Upper lobe of left lung (tissue), 6 donors: ENCODE measurements around the gene MAGI2. TPM values are rescaled to one million over a fixed set of nuclear protein-coding genes. Genes with fewer than 3 reads are reported as not detected.

ENCODE experiments used
- ATAC-seq, 2 donors: fragments of 200-7000 bp; cut with Tn5 transposase; one replicate each; pipeline ENCODE4 v1.9.1; 2022; ENCODE audit warnings: mild to moderate bottlenecking in 2 of 2, moderate library complexity in 2 of 2; ENCODE audit not compliant: low FRiP score in 2 of 2
- DNase-seq, 2 donors: peaks; one replicate each; pipeline ENCODE4 v3.0.0-alpha.2; 2019 to 2020
- H3K27ac ChIP-seq, 4 donors: fragments of 200-600 bp; sonication (generic); one replicate each; pipeline ENCODE4 v1.5.1; 2016 to 2019
- H3K27me3 ChIP-seq, 4 donors: fragments of 200-600 bp; sonication (generic); one replicate each; pipeline ENCODE4 v1.5.1; 2017 to 2019
- H3K36me3 ChIP-seq, 4 donors: fragments of 200-600 bp; sonication (generic); one replicate each; pipeline ENCODE4 v1.5.1; 2016 to 2019
- H3K4me1 ChIP-seq, 4 donors: fragments of 200-600 bp; sonication (generic); one replicate each; pipeline ENCODE4 v1.5.1; 2018 to 2019
- H3K4me3 ChIP-seq, 4 donors: fragments of 200-600 bp; sonication (generic); one replicate each; pipeline ENCODE4 v1.5.1; 2017 to 2019; ENCODE audit warnings: mild to moderate bottlenecking in 2 of 4, moderate library complexity in 1 of 4
- H3K9me3 ChIP-seq, 4 donors: fragments of 200-600 bp; sonication (generic); one replicate each; pipeline ENCODE4 v1.5.1; 2018 to 2019
- CTCF ChIP-seq, 6 experiments: fragments of 450-650 bp in 4 of 6; fragments of 200-600 bp in 2 of 6; sonication (generic) in 2 of 6; IDR thresholded peaks; one replicate each; pipeline ENCODE4 v1.5.1; 2016 to 2019; ENCODE audit warnings: antibody characterized with exemption in 6 of 6
- EP300 ChIP-seq, 4 donors: sonication (generic); formaldehyde crosslinking; IDR thresholded peaks; one replicate each; pipeline ENCODE4 v1.5.1; 2017; ENCODE audit warnings: antibody characterized with exemption in 4 of 4, control low read depth in 2 of 4
- POLR2A ChIP-seq, 4 donors: fragments of 450-650 bp; IDR thresholded peaks; one replicate each; pipeline ENCODE4 v1.5.1; 2016 to 2017; ENCODE audit warnings: antibody characterized with exemption in 4 of 4, mild to moderate bottlenecking in 2 of 4
- POLR2AphosphoS5 ChIP-seq, 2 donors: sonication (generic); formaldehyde crosslinking; IDR thresholded peaks; one replicate each; pipeline ENCODE4 v1.5.1; 2017; ENCODE audit warnings: antibody characterized with exemption in 2 of 2
- WGBS, 2 donors: methylation state at CpG; one replicate each; pipeline ENCODE4 v1.1.5; 2017 to 2018; 5-methylcytosine and 5-hydroxymethylcytosine counted together
- total RNA-seq, 6 donors: library from RNA; depleted of rRNA in 4 of 6; stranded (reverse); fragments of >200 nt in 4 of 6; gene quantifications; one replicate each; pipeline versions ENCODE4 v1.1.0 to v1.2.1, GENCODE V29; 2016 to 2021
- donor health status: DM: no; HTN: no; CAD: no; lungs with moderate emphysema.
- donor health status: DM: no; HTN: yes; CAD: no; lungs with severe emphysema.

Gene MAGI2
- total RNA-seq, 6 donors from 2014 or later = 7.9 to 84.9 (median 11.8) TPM

DNA sequence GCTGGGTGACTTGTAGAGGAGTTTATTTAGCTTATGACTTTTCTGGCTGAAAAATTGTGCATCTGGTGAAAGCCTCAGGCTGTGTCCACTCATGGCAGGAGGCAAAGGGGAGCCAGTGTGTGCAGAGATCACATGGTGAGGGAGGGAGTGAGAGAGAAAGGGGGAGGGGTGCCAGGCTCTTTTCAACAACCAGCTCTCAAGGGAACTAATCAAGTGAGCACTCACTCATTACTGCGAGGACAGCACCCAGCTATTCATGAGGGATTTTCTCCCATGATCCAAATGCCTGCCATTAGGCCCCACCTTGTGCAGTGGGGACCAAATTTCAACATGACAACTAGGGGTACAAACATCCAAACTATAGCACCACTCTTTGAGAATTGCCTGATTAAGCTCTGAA lies 590.2 kb downstream of the MAGI2 start:
- no peak overlapping the region for H3K27ac ChIP-seq
- peaks cover 0 to 3% (median 0%) of the 10 kb centered on the region in 4 donors for H3K4me1 ChIP-seq
- H3K4me3 ChIP-seq = no peak overlapping the region
- no peaks in the 10 kb centered on the region for H3K9me3 ChIP-seq
- no peak for ATAC-seq
- WGBS, 2 donors = 20 to 23% methylated on average over 1 of the region's 1 CpG
- H3K27me3 ChIP-seq = no peaks in the 10 kb centered on the region
- no peaks in the 10 kb centered on the region for H3K36me3 ChIP-seq
- no peak for DNase-seq
- TF ChIP-seq POLR2AphosphoS5 (IDR thresholded peaks at IDR 0.05) (no peak), EP300 (IDR thresholded peaks at IDR 0.05) (no peak), POLR2A (IDR thresholded peaks at IDR 0.05) (no peak), CTCF (IDR thresholded peaks at IDR 0.05) (no peak)

- Histone ChIP-seq H3K9me3 (no peaks in the 10 kb centered on the region), H3K4me1 (peaks cover 0 to 3% (median 0%) of the 10 kb centered on the region in 4 donors), H3K27ac (no peak overlapping the region), H3K27me3 (no peaks in the 10 kb centered on the region), H3K36me3 (no peaks in the 10 kb centered on the region), H3K4me3 (no peak overlapping the region)
- TF ChIP-seq POLR2AphosphoS5 (IDR thresholded peaks at IDR 0.05) (no peak), EP300 (IDR thresholded peaks at IDR 0.05) (no peak), POLR2A (IDR thresholded peaks at IDR 0.05) (no peak), CTCF (IDR thresholded peaks at IDR 0.05) (no peak)
- DNase-seq = no peak
- no peak for ATAC-seq
- 49 to 54% methylated on average over 3 of the region's 3 CpGs for WGBS, 2 donors
Measured at GRCh38 chr7:78862411-78862900, 591.0 kb downstream of the MAGI2 start.

- no peak overlapping the region for H3K27ac ChIP-seq
- no peaks in the 10 kb centered on the region for H3K27me3 ChIP-seq
- 73 to 92% methylated on average over 6 of the region's 6 CpGs for WGBS, 2 donors
- no peaks in the 10 kb centered on the region for H3K4me1 ChIP-seq
- H3K9me3 ChIP-seq = no peaks in the 10 kb centered on the region
- ATAC-seq (no peak), DNase-seq (no peak)
- H3K4me3 ChIP-seq = no peak overlapping the region
- TF ChIP-seq CTCF (IDR thresholded peaks at IDR 0.05) (no peak), EP300 (IDR thresholded peaks at IDR 0.05) (no peak), POLR2AphosphoS5 (IDR thresholded peaks at IDR 0.05) (no peak), POLR2A (IDR thresholded peaks at IDR 0.05) (no peak)
- H3K36me3 ChIP-seq = no peaks in the 10 kb centered on the region
Measured at GRCh38 chr7:78852951-78853350, 600.5 kb downstream of the MAGI2 start.

- Histone ChIP-seq H3K36me3 (no peaks in the 10 kb centered on the region), H3K4me1 (no peaks in the 10 kb centered on the region), H3K27ac (no peak overlapping the region), H3K27me3 (no peaks in the 10 kb centered on the region), H3K4me3 (no peak overlapping the region), H3K9me3 (no peaks in the 10 kb centered on the region)
- no peak for DNase-seq
- 53 to 59% methylated on average over 3 of the region's 3 CpGs for WGBS, 2 donors
- no peak for TF ChIP-seq POLR2A (IDR thresholded peaks at IDR 0.05)
- TF ChIP-seq EP300 (IDR thresholded peaks at IDR 0.05) = no peak
- no peak for TF ChIP-seq CTCF (IDR thresholded peaks at IDR 0.05)
- no peak for TF ChIP-seq POLR2AphosphoS5 (IDR thresholded peaks at IDR 0.05)
- ATAC-seq = no peak
Measured at GRCh38 chr7:78850093-78850740, 603.2 kb downstream of the MAGI2 start.

GRCh38 chr7:78845155-78845554 lies 608.3 kb downstream of the MAGI2 start:
- H3K4me3 ChIP-seq = no peak overlapping the region
- TF ChIP-seq CTCF (IDR thresholded peaks at IDR 0.05) = no peak
- no peaks in the 10 kb centered on the region for H3K27me3 ChIP-seq
- ATAC-seq = no peak
- 33 to 61% methylated on average over 1 of the region's 1 CpG for WGBS, 2 donors
- no peaks in the 10 kb centered on the region for H3K4me1 ChIP-seq
- H3K9me3 ChIP-seq = no peaks in the 10 kb centered on the region
- DNase-seq = no peak
- no peaks in the 10 kb centered on the region for H3K36me3 ChIP-seq
- no peak overlapping the region for H3K27ac ChIP-seq
